Measurements from ENCODE around the gene ARF3. TPM values are rescaled to one million over a fixed set of nuclear protein-coding genes. Genes with fewer than 3 reads are reported as not detected.

The ARF3 gene
- total and polyA plus RNA-seq, 2 donors (not counting 1 experiment from before 2014, with no cell fraction given): 31.7 to 77.5 TPM

DNA sequence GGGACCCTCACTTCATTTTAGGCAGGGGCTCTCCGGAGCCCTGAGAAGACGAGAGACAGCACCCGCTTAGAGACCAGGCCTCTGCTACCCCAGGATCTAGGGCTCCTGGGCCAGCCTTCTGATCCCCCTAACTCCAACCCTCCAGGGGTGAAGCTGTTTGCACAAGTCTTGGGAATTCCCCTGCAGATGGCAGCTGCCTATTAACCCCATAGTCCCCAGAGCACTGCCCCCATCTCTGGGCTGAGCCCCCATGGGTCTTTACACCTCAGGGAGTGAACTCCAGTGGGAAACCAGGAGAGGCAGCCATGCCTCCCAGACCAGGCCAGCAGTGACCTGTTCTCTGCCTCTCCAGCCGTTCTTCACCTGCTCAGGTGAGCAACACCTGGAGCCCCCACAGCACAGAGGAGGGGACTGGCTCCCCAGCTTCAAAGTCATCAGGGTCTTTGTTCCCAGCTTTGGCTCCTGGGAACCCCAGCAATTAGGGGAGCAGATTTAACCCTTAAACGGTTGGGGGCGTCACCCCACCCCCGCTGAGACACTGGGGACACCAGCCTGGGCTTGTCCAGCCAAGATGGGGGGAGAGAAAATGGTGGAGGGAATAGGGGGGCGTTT is 12.0 kb upstream of the ARF3 start:
- Mint-ChIP-seq H3K4me1 (peaks cover 40% of the 10 kb centered on the region), H3K9me3 (ENCODE audit: insufficient read depth) (no peaks in the 10 kb centered on the region), H3K4me3 (peak overlapping the region; percentile 80), H3K27me3 (peaks cover 34% of the 10 kb centered on the region), H3K27ac (peak overlapping the region; percentile 41)
- CTCF ChIA-PET: interaction anchor here (0.9 to 7.2 kb wide), 9 partner anchors 10 to 123 kb away, joined by 3 to 71 read pairs (median 4); partner anchors contain the start of genes ARF3 and WNT1
- peak overlapping the region; percentile 76 for H3K4me2 ChIP-seq (replicated peaks; ENCODE audit: low read depth, low read length, poor library complexity, severe bottlenecking)
- no peaks in the 10 kb centered on the region for H3K36me3 ChIP-seq (replicated peaks in 1 of 2; ENCODE audit: control extremely low read depth in 1 of 2, control insufficient read depth in 1 of 2, extremely low read depth in 1 of 2, insufficient read depth in 2 of 2, low read length in 1 of 2)
- no peak overlapping the region for H3K4me3 ChIP-seq (ENCODE audit: control extremely low read depth in 1 of 5, extremely low read depth in 1 of 5, insufficient read depth in 1 of 5, low read depth in 2 of 5, low read length in 4 of 5)
- H3K9me3 ChIP-seq (ENCODE audit: control extremely low read depth in 1 of 3, control insufficient read depth in 2 of 3, insufficient read depth in 1 of 3, low read length in 2 of 3): peaks cover 0 to 25% (median 0%) of the 10 kb centered on the region in 3 donors
- intact Hi-C loops (cut with micrococcal nuclease): no loop called here
- TF ChIP-seq, protein P1, sequence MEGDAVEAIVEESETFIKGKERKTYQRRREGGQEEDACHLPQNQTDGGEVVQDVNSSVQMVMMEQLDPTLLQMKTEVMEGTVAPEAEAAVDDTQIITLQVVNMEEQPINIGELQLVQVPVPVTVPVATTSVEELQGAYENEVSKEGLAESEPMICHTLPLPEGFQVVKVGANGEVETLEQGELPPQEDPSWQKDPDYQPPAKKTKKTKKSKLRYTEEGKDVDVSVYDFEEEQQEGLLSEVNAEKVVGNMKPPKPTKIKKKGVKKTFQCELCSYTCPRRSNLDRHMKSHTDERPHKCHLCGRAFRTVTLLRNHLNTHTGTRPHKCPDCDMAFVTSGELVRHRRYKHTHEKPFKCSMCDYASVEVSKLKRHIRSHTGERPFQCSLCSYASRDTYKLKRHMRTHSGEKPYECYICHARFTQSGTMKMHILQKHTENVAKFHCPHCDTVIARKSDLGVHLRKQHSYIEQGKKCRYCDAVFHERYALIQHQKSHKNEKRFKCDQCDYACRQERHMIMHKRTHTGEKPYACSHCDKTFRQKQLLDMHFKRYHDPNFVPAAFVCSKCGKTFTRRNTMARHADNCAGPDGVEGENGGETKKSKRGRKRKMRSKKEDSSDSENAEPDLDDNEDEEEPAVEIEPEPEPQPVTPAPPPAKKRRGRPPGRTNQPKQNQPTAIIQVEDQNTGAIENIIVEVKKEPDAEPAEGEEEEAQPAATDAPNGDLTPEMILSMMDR (IDR thresholded peaks at IDR 0.05): no peak
- no peak for TF ChIP-seq EZH2 (IDR thresholded peaks at IDR 0.05; ENCODE audit: borderline replicate concordance, insufficient read depth, low read depth, low read length, poor library complexity, severe bottlenecking)
- POLR2A ChIA-PET: interaction anchor here (0.6 to 3.1 kb wide), 5 partner anchors 11 to 97 kb away, joined by 4 to 9 read pairs (median 4); partner anchors contain the start of gene ARF3
- peak overlapping the region; percentile 57 for H2AFZ ChIP-seq (ENCODE audit: insufficient read depth, low read depth, low read length, poor library complexity, severe bottlenecking)
- no peak overlapping the region for H3K27ac ChIP-seq (ENCODE audit: low read length in 2 of 2)
- DNase-seq: peak; percentile 32
- peak overlapping the region; percentile 34 for H3K9ac ChIP-seq (ENCODE audit: low read length)
- WGBS (ENCODE audit: insufficient coverage): 70% methylated on average over 7 of the region's 8 CpGs
- peaks cover 0 to 46% (median 37%) of the 10 kb centered on the region in 4 experiments for H3K27me3 ChIP-seq (replicated peaks in 1 of 4; ENCODE audit: control extremely low read depth in 1 of 4, control insufficient read depth in 3 of 4, insufficient read depth in 4 of 4, low read length in 3 of 4)
- H4K20me1 ChIP-seq (ENCODE audit: control insufficient read depth, insufficient read depth, low read length, poor library complexity, severe bottlenecking): peaks cover 27% of the 10 kb centered on the region
- H3K79me2 ChIP-seq (ENCODE audit: control insufficient read depth, insufficient read depth, low read length): no peaks in the 10 kb centered on the region
- H3K4me1 ChIP-seq (ENCODE audit: control insufficient read depth in 2 of 2, insufficient read depth in 2 of 2, low read length in 2 of 2): peaks cover 47 to 51% of the 10 kb centered on the region in 2 donors
- no peak for ATAC-seq (ENCODE audit: low read depth)

DNA sequence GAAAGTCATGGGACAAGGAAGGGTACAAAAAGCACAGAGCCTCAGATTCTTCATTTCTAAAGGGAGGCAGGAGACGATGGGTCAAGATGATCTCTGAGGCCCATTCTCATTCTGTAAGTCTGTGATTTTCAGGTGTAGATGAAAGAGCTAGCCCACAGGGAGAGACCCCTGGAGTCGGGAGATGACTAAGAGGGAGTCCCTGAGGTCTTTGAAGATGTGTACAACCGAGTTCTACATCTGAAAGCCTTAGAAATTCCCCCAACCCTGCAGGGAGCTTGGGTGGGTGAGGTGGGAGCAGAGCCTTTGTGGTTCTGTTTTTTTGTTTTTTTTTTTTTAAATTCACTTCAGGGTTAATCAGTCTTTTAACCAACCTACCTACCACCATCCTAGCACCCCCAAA is 11.2 kb upstream of the ARF3 start:
- ChIA-PET POLR2A (interaction anchor here (0.7 to 3.1 kb wide), 3 partner anchors 11 to 98 kb away, joined by 4 to 9 read pairs (median 6); partner anchors contain the start of gene ARF3), CTCF (interaction anchor here (0.6 to 7.2 kb wide), 9 partner anchors 11 to 116 kb away, joined by 3 to 71 read pairs (median 3); partner anchors contain the start of genes ARF3, FKBP11 and WNT1)
- H3K36me3 ChIP-seq (replicated peaks in 1 of 2; ENCODE audit: control extremely low read depth in 1 of 2, control insufficient read depth in 1 of 2, extremely low read depth in 1 of 2, insufficient read depth in 2 of 2, low read length in 1 of 2): no peaks in the 10 kb centered on the region
- no peaks in the 10 kb centered on the region for H3K79me2 ChIP-seq (ENCODE audit: control insufficient read depth, insufficient read depth, low read length)
- H3K4me3 ChIP-seq (ENCODE audit: control extremely low read depth in 1 of 5, extremely low read depth in 1 of 5, insufficient read depth in 1 of 5, low read depth in 2 of 5, low read length in 4 of 5): no peak overlapping the region
- DNase-seq: no peak
- 89% methylated on average over 1 of the region's 3 CpGs for WGBS (ENCODE audit: insufficient coverage)
- Mint-ChIP-seq H3K27ac (no peak overlapping the region), H3K27me3 (peaks cover 28% of the 10 kb centered on the region), H3K4me3 (no peak overlapping the region), H3K4me1 (peaks cover 40% of the 10 kb centered on the region), H3K9me3 (ENCODE audit: insufficient read depth) (no peaks in the 10 kb centered on the region)
- H3K27ac ChIP-seq (ENCODE audit: low read length in 2 of 2): no peak overlapping the region
- H3K4me1 ChIP-seq (ENCODE audit: control insufficient read depth in 2 of 2, insufficient read depth in 2 of 2, low read length in 2 of 2): peaks cover 43 to 48% of the 10 kb centered on the region in 2 donors
- peaks cover 21% of the 10 kb centered on the region for H4K20me1 ChIP-seq (ENCODE audit: control insufficient read depth, insufficient read depth, low read length, poor library complexity, severe bottlenecking)
- peaks cover 0 to 23% (median 0%) of the 10 kb centered on the region in 3 donors for H3K9me3 ChIP-seq (ENCODE audit: control extremely low read depth in 1 of 3, control insufficient read depth in 2 of 3, insufficient read depth in 1 of 3, low read length in 2 of 3)
- no peak for ATAC-seq (ENCODE audit: low read depth)
- H3K4me2 ChIP-seq (replicated peaks; ENCODE audit: low read depth, low read length, poor library complexity, severe bottlenecking): no peak overlapping the region
- intact Hi-C loops (cut with micrococcal nuclease): no loop called here
- no peak overlapping the region for H2AFZ ChIP-seq (ENCODE audit: insufficient read depth, low read depth, low read length, poor library complexity, severe bottlenecking)
- no peak overlapping the region for H3K9ac ChIP-seq (ENCODE audit: low read length)
- peaks cover 0 to 38% (median 32%) of the 10 kb centered on the region in 4 experiments for H3K27me3 ChIP-seq (replicated peaks in 1 of 4; ENCODE audit: control extremely low read depth in 1 of 4, control insufficient read depth in 3 of 4, insufficient read depth in 4 of 4, low read length in 3 of 4)
- no peak for TF ChIP-seq EZH2 (IDR thresholded peaks at IDR 0.05; ENCODE audit: borderline replicate concordance, insufficient read depth, low read depth, low read length, poor library complexity, severe bottlenecking)
- TF ChIP-seq, protein P1 (IDR thresholded peaks at IDR 0.05): no peak
